GM13977 (cell line): Measurements from ENCODE around the gene HBG1.
"Not testable (repeated sequence)": the region's sequence is repeated elsewhere in the genome, so short reads cannot be mapped to it uniquely, and the experiment has no call there.

ENCODE experiments used
- DNase-seq: peaks from one replicate; pipeline ENCODE4 v3.0.0; 2012; ENCODE audit warnings: low spot score
- CTCF ChIP-seq: IDR thresholded peaks from 2 replicates; pipeline ENCODE4 v1.5.1; 2012; ENCODE audit warnings: mild to moderate bottlenecking, control low read depth; ENCODE audit not compliant: insufficient read depth; ENCODE audit errors: extremely low read depth, missing control alignments
- in situ Hi-C: fragments of 300-500 bp; cut with MboI; formaldehyde crosslinking; loops from one replicate; pipeline ENCODE4 v1.12.0; 2022; ENCODE audit warnings: low sequenced_read_pairs, low pct_unique_long_range_greater_than_20kb, mixed read lengths, inconsistent platforms; ENCODE audit not compliant: unreplicated experiment

The HBG1 gene

DNA sequence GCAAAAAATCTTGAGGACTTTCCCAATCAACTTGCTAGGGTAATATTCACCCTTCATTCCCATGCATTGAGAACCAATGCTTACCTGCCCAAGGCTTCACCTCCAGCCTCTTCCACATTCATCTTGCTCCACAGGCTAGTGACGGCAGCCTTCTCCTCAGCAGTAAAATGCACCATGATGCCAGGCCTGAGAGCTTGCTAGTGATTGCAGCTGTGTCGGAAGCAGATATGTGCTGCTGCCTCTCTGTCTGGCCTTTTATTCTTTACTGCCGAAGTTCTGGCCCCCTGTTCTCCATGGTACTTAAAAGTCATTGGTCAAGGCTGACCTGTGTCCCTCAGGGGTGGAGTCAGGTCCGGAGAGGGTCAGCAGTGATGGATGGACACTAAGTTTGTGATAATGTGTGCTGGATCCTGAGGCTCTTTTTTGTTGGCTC is 20.1 kb upstream of the HBG1 start, which contains the start of gene HBE1:
Gene HBE1, minus strand, starts transcription at position 231 of the 433 bp plus-strand sequence. Its CDS starts 55 bp downstream, at position 176.
- DNase-seq, result no peak
- no peak for TF ChIP-seq CTCF
- in situ Hi-C loops, result no loop called here

DNA sequence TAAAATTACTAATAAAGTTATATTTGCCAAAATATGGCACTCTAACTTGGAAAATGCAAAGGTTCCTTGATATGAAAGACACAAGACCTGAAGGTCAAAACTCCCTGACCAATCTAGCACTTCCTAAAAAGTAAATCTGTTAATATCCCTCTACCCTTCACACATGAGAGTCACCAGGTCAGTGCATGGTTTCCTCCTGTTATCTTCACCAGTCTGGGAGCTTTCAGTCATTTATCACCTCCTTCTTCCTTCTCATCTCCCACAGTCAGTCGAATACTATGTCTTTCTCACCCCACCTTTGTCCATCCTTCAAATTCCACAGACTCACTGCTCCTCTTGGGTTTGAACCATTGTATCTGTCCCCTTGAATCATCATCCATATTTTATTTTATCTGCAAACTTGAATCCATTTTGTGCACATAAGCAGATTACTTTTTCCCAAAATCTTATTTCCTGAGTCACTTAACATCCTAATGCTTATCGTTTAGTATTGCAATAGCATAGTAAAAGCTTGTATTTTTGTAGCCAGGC is 17.4 kb upstream of the HBG1 start:
- in situ Hi-C loops, result no loop called here
- no peak for TF ChIP-seq CTCF

GRCh38 chr11:5266609-5267008 is 17.0 kb upstream of the HBG1 start:
- no peak for DNase-seq
- TF ChIP-seq CTCF, result no peak
- in situ Hi-C loops, result no loop called here

More for the DNA sequence above, 17.4 kb upstream of the HBG1 start:
- no peak for DNase-seq

GRCh38 chr11:5265832-5266231 is 16.2 kb upstream of the HBG1 start:
- no peak for TF ChIP-seq CTCF
- DNase-seq, result no peak
- in situ Hi-C loops, result no loop called here

- TF ChIP-seq CTCF, result no peak
- in situ Hi-C loops, result no loop called here
- no peak for DNase-seq
Observed at GRCh38 chr11:5258543-5259262, 9.0 kb upstream of the HBG1 start.

DNA sequence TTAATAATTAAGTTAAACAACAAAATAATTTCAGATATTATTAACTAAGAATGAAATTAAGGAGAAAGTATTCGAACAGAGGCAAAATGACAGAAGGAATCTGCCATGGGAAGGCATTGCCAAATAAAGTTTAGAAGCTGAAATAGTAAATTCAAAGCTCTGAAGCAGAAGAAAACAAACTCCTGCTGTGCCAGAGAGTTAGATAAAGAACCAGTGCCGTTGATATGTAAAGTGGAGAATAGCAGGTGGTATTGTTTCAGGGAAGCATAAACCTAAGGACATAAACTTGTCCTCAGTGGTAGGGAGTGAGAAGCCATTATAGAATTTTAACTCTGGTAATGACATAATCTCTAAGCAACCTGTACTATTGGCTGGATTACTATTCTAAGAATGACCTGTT is 7.6 kb upstream of the HBG1 start:
- in situ Hi-C loops, result no loop called here
- no peak for DNase-seq
- TF ChIP-seq CTCF, result no peak

DNA sequence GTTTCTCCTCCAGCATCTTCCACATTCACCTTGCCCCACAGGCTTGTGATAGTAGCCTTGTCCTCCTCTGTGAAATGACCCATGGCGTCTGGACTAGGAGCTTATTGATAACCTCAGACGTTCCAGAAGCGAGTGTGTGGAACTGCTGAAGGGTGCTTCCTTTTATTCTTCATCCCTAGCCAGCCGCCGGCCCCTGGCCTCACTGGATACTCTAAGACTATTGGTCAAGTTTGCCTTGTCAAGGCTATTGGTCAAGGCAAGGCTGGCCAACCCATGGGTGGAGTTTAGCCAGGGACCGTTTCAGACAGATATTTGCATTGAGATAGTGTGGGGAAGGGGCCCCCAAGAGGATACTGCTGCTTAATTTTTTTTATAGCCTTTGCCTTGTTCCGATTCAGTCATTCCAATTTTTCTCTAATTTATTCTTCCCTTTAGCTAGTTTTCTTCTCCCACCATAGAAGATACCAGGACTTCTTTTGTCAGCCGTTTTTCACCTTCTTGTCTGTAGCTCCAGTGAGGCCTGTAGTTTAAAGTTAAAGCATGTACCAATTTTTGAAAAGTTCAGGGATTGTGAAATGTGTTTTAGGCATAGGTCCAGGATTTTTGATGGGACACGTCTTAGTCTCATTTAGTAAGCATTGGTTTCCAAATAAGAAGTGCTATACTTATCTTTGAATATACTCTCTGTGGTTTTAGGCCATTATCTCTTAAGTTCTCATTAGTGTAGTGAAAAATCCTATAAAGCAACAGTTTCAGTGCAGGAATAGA is 5.2 kb upstream of the HBG1 start, which contains the start of gene HBG2:
Gene HBG2, minus strand, starts transcription at position 136 of the 768 bp plus-strand sequence. Its CDS starts 53 bp downstream, at position 83.
- DNase-seq, in situ Hi-C loops: not testable (repeated sequence)

DNA sequence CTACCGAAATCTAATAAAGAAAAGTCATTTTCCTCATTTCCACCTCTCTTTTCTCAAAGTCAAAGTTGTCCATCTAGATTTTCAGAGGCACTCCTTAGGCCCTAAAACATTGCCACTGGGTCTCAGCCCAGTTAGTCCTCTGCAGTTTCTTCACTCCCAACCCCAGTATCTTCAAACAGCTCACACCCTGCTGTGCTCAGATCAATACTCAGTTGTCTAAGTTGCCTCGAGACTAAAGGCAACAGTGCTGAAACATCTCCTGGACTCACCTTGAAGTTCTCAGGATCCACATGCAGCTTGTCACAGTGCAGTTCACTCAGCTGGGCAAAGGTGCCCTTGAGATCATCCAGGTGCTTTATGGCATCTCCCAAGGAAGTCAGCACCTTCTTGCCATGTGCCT is 4.4 kb upstream of the HBG1 start:
- DNase-seq, in situ Hi-C loops: not testable (repeated sequence)

- DNase-seq, in situ Hi-C loops: not testable (repeated sequence)
Observed at GRCh38 chr11:5253440-5253839, 3.8 kb upstream of the HBG1 start.
